Sigmoid colon (tissue), 4 donors: ENCODE data around the gene ENTREP1.

ENCODE experiments used
- POLR2A ChIP-seq, 2 donors: fragments of 450-650 bp; IDR thresholded peaks; one replicate each; pipeline ENCODE4 v1.6.1; 2016; ENCODE audit warnings: antibody characterized with exemption in 2 of 2, mild to moderate bottlenecking in 2 of 2, moderate library complexity in 2 of 2
- POLR2AphosphoS5 ChIP-seq, 4 donors: sonication (generic); formaldehyde crosslinking; IDR thresholded peaks; one replicate each; pipeline ENCODE4 v1.6.1; 2017; ENCODE audit warnings: antibody characterized with exemption in 4 of 4
- TF ChIP-seq, protein P1 (sequence below), 4 experiments: fragments of 450-650 bp in 3 of 4; fragments of 200-600 bp in 1 of 4; IDR thresholded peaks; one replicate each; pipeline ENCODE4 v1.5.1; 2016 to 2019; ENCODE audit warnings: antibody characterized with exemption in 4 of 4, mild to moderate bottlenecking in 3 of 4, moderate library complexity in 2 of 4

DNA sequence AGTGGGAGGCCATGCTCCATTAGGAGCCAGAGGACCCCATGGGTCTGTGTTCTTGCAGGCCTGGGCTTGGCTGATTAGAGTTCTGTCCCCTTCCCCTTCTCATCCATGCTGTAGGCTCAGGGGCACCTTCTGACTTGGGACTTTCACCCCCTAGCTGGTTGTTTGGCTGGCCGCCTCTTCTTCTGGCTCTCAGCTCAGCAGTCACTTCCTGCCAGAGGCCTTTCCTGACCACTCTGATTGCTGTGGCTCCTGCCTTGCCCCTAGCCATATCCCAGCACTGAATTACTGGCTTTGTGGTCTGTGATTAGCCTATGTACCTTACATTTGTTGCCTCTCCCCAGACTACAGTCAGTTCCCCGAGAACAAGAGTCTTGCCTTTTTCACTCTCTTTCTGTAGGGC lies 14.6 kb downstream of the ENTREP1 start:
- TF ChIP-seq, protein P1, sequence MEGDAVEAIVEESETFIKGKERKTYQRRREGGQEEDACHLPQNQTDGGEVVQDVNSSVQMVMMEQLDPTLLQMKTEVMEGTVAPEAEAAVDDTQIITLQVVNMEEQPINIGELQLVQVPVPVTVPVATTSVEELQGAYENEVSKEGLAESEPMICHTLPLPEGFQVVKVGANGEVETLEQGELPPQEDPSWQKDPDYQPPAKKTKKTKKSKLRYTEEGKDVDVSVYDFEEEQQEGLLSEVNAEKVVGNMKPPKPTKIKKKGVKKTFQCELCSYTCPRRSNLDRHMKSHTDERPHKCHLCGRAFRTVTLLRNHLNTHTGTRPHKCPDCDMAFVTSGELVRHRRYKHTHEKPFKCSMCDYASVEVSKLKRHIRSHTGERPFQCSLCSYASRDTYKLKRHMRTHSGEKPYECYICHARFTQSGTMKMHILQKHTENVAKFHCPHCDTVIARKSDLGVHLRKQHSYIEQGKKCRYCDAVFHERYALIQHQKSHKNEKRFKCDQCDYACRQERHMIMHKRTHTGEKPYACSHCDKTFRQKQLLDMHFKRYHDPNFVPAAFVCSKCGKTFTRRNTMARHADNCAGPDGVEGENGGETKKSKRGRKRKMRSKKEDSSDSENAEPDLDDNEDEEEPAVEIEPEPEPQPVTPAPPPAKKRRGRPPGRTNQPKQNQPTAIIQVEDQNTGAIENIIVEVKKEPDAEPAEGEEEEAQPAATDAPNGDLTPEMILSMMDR (IDR thresholded peaks at IDR 0.05) = no peak
- TF ChIP-seq POLR2A (IDR thresholded peaks at IDR 0.05) (no peak), POLR2AphosphoS5 (IDR thresholded peaks at IDR 0.05) (no peak)
